Measurements from ENCODE around the gene MSANTD3.

DNA sequence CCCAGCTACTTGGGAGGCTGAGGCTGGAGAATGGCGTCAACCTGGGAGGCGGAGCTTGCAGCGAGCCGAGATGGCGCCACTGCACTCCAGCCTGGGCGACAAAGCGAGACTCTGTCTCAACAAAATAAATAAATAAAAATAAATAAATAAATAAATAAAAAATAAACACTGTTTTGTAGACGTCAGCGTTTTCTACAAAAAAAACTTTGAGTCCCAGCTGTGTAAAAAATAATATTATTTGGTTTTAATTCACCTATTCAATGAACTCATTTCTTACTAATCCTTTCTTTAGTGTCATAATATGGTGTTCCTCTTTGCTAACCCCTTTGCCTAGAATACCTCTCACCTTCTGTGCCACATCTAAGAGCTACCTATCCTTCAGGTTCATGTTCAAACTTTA, 30.2 kb upstream of the MSANTD3 start:
- TF ChIP-seq, protein P1, sequence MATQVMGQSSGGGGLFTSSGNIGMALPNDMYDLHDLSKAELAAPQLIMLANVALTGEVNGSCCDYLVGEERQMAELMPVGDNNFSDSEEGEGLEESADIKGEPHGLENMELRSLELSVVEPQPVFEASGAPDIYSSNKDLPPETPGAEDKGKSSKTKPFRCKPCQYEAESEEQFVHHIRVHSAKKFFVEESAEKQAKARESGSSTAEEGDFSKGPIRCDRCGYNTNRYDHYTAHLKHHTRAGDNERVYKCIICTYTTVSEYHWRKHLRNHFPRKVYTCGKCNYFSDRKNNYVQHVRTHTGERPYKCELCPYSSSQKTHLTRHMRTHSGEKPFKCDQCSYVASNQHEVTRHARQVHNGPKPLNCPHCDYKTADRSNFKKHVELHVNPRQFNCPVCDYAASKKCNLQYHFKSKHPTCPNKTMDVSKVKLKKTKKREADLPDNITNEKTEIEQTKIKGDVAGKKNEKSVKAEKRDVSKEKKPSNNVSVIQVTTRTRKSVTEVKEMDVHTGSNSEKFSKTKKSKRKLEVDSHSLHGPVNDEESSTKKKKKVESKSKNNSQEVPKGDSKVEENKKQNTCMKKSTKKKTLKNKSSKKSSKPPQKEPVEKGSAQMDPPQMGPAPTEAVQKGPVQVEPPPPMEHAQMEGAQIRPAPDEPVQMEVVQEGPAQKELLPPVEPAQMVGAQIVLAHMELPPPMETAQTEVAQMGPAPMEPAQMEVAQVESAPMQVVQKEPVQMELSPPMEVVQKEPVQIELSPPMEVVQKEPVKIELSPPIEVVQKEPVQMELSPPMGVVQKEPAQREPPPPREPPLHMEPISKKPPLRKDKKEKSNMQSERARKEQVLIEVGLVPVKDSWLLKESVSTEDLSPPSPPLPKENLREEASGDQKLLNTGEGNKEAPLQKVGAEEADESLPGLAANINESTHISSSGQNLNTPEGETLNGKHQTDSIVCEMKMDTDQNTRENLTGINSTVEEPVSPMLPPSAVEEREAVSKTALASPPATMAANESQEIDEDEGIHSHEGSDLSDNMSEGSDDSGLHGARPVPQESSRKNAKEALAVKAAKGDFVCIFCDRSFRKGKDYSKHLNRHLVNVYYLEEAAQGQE (IDR thresholded peaks at IDR 0.05; ENCODE audit: insufficient read depth in 1 of 2, low read depth in 2 of 2, low read length in 2 of 2), result no peak
- no peak for TF ChIP-seq POLR2AphosphoS5 (IDR thresholded peaks at IDR 0.05; ENCODE audit: low read depth, low read length)
- TF ChIP-seq TAF1 (IDR thresholded peaks at IDR 0.05; ENCODE audit: borderline replicate concordance, insufficient read depth, low read length), result no peak
- TF ChIP-seq SIN3A (IDR thresholded peaks at IDR 0.05; ENCODE audit: borderline replicate concordance, insufficient read depth, low read length), result no peak
- TF ChIP-seq FOXP2 (optimal IDR thresholded peaks at IDR 0.05; ENCODE audit: borderline replicate concordance, extremely low read depth, extremely low read length, insufficient read depth), result no peak

Measured in PFSK-1 (cell line).